GM21447 (cell line): ENCODE results near the gene VAPA.
"Not testable (repeated sequence)": the region's sequence is repeated elsewhere in the genome, so short reads cannot be mapped to it uniquely, and the experiment has no call there.

Experiments used
- ATAC-seq: cut with Tn5 transposase; IDR thresholded peaks from one replicate; pipeline ENCODE4 v1.9.1; 2021; ENCODE audit not compliant: unreplicated experiment

VAPA gene

DNA sequence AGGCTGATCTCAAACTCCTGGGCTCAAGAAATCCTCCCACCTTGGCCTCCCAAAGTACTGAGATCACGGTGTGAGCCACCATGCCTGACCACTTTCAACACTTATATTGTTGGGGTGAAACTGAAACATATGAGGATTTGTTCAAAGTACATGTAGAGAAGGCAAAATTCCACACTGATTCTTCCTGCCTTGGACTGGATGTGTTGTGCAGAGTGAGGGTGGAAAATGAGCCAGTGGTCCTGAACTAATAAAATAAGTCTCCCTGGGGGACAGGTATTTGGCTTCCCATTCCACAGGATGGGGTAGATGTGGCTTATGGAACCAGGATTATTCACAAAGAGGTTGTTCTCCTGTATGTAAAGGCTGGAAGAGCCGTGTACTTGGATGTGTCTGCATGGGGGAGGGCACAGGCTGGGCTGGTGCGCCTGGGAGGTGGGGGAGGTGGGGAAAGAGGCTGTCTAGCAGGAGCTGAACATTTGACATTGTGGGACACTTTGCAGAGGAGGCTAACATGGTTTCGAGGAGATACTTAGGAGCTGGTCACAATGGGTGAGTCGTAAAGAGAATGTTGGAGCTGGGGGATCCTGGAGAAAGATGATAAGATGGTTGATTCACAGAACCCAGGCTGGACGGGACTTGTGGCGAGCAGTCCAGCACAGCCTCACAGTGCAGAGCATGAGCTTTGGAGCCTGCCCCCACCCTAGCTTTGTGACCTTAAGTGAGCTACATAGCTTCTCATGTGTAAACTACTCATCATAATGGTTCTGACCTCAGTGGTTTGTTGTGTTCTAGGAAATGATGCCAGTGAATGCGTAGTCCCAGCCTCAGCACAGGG is 28.4 kb upstream of the VAPA start, which contains the start of gene TXNDC2:
Gene TXNDC2, plus strand, starts transcription at position 804 of the 835 bp plus-strand sequence. CDS start 708 bp downstream, outside the sequence.
- no peak for ATAC-seq

DNA sequence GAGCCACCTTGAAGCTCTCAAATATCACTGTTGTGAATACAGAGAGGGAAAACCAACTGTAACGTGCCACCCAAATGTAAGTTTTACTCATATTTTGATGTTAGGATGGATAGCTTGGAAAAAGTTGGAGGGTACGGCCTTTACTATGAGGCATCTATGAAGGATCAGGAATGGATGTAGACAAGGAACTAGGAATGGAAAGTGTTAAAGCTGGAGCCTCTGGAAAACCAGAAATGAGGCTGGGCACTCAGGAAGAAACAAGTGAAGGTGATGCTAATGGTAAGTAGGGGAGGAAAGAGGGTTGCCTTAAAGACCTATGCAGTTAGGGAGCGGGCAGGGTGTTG is 27.8 kb upstream of the VAPA start:
- no peak for ATAC-seq

DNA sequence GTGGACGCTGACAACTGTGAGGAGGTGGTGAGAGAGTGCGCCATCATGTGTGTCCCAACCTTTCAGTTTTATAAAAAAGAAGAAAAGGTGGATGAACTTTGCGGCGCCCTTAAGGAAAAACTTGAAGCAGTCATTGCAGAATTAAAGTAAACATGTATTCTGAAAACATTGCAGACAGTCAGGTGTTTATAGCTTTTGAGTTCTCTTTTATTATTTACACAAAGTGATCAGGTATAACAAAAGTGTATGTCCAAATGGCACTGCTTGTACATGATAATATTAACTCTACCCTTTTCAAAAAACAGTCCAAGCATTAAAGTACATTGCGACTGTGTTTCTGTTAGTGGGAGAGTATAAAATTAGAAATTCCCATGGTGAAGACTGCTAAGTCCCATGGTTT is 25.8 kb upstream of the VAPA start:
- no peak for ATAC-seq

DNA sequence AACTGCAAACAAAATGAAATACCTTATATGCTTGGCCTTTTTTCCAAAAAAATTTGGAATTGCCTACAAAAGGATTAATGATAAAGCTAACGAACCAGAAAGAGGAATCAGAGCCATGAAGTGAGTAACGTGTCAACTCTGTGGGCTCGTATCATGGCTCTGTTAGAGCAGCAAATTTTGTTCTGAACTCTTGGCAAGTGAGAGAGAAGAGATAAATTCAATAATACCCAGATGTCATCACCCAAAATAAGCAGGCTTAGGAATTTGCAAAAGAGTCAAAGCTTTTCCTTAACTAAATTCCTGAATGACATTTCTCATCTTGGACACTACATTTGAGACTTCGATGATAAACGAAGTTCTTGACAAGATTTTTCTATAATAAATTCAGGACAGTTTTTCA is 23.6 kb upstream of the VAPA start:
- ATAC-seq: no peak

DNA sequence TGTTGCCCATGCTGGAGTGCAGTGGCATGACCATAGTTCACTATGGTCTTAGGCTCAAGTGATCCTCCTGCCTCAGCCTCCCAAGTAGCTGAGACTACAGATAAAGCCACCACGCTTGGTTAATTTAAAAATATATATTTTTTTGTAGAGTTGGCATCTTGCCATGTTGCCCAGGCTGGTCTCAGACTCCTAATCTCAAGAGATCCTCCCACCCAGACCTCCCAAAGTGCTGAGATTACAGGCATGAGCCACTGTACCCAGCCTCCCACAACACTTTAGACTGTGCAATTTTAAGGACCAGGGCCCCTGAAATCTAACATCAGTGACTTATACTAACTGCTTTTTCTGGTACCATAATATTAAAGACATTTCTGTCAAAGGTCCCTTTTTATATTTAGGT is 22.9 kb upstream of the VAPA start:
- no peak for ATAC-seq

DNA sequence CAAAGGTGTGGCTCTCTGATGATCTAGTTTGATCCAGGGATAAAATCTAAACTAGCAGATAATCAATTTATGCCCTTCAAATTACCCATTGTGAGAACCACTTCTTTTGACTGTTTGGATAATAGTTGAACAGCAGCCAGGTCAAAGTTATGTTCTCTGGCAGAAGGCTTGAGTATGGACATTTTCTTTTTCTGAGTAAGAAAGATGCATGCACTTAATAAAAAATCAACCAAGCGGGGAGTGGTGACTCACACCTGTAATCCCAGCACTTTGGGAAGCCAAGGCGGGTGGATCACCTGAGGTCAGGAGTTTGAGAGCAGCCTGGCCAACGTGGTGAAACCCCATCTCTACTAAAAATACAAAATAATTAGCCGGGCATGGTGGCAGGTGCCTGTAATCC is 22.3 kb upstream of the VAPA start:
- not testable (repeated sequence) for ATAC-seq

DNA sequence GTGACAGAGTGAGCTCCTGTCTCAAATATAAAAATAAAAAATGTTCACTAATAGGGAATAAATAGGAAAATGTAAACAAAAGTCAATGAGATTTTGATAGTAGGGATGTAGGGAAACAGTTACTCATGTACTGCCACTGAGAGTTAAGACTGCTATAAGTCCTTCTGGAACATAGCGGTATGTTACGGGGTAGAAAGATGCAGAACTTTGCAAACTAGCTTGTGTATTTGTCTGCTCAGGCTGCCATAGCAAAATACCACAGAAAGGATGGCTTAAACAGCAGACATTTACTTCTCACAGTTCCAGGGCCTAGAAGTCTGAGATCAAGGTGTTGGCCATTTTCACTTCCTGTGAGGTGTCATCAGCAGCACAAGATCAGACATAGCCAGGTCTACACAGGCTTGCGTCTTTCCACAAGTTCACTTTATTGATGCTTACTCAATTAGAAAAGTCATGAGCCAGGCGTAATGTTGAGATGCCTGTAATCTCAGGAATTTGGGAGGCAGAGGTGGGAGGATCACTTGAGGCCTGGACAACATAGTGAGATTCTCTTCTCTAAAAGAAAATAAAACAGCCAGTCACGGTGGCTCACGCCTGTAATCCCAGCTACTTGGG is 19.3 kb upstream of the VAPA start:
- no peak for ATAC-seq

DNA sequence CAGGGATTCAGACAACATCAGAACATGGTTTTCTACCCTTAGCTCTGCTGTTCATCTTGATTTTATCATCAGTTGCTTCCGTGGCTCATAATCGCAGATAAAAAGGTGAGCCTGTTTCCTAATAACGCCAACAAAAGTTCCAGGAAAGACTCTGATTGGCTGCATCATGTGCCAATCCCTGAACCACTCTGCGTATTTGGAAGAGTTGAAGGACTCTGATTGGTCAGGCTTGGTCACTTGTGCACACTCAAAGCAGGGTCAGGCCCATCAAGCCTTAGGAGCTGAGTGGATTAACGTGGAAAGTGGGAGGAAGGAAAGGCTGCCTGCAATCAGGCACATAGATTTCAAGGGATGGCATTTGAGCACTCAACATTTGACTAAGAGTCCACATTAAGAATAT is 16.7 kb upstream of the VAPA start:
- ATAC-seq: no peak

DNA sequence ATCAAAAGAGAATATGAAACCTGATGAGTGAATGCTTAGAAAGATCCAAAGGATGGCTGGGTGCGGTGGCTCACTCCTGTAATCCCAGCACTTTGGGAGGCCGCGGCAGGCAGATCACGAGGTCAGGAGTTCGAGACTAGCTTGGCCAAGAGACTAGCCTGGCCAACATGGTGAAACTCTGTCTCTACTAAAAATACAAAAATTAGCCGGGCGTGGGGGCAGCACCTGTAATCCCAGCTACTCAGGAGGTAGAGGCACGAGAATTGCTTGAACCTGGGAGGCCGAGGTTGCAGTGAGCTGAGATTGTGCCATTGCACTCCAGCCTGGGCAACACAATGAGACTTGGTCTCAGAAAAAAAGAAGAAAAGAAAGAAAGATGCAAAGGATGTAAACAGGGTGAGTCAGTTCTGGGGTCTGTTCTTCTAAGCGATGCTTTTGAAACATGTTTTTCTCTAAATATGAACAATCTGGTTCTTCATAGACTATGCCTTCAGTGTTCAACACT is 16.0 kb upstream of the VAPA start:
- not testable (repeated sequence) for ATAC-seq

DNA sequence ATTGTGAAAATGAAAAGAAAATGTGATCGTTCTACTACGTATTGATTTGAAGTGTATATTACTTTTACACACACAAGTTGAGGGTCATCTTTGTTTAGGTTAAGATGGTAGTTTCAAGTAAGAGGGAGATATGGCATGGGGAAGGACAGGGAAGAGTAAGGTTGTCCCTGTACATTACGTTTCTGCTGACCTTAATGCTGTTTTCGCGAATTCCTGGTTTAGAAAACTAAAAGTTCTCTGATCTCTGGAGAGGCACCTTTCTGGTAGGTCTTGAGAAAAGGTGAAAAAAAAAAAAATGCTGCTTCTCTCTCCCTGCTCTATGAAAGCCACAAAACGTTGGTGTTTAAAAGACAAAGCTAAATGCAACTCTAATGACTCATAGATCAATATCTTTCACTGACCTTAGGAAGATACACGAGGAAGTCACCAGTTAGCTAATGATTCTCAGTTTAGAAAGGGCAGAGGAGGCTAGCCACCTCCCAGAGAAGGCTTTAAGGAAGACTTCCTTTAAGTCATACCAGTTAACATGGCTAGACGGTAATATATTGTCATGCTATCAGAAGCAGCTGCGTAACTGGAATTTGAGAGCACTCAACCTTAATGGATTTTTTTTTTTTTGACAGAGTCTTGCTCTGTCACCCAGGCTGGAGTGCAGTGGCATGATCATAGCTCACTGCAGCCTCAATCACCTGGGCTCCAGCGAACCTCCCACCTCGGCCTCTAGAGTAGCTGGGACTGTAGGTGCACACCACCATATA is 14.8 kb upstream of the VAPA start:
- ATAC-seq: no peak

DNA sequence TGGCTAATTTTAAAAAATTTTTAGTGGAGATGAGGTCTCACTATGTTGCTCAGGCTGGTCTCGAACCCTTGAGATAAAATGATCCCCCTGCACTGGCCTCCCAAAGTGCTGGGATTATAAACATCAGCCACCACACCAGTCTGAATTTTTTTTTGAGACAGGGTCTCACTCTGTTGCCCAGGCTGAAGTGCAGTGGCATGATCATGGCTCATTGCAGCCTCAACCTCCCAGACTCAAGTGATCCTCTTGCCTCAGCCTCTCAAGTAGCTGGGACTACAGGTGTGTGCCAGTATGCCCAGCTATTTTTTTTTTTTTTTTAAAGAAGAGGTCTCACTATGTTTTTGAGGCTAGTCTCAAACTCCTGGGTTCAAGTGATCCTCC is 14.3 kb upstream of the VAPA start:
- ATAC-seq: not testable (repeated sequence)

DNA sequence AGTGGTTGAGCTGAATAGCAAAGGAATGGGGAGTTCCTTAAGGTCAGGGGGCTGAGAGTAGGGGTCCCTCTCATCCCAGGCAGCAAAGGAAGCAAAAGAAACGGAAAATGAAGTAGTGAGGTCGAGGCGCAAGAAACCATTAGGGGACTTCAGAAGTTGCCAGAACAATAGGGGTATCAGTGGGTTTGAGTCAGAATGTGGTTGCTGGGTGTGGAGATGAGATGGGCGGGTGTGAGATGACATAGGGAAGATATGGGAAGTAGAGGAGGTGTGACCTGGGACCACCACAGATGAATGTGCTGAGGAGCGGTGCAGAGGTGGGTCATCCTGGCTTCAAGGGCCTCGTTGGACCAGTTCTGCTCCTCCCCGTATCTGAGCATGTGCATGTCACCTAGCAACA is 13.1 kb upstream of the VAPA start:
- no peak for ATAC-seq

DNA sequence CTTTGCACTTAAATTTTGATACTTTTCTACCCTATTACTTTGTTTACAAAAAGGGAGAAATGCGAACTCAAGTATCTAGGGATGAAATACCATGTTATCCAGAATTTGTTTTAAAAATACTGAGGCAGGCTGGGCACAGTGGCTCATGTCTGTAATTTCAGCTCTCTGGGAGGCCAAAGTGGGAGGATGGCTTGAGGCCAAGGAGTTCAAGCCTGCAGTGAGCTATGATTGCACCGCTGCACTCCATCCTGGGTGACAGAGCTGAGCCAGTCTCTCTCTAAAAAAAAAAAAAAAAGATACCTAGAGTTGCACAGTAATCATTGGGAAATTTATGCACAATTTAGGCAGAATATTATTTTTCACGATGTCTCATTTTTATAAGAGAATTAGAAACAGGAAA is 12.4 kb upstream of the VAPA start:
- no peak for ATAC-seq

DNA sequence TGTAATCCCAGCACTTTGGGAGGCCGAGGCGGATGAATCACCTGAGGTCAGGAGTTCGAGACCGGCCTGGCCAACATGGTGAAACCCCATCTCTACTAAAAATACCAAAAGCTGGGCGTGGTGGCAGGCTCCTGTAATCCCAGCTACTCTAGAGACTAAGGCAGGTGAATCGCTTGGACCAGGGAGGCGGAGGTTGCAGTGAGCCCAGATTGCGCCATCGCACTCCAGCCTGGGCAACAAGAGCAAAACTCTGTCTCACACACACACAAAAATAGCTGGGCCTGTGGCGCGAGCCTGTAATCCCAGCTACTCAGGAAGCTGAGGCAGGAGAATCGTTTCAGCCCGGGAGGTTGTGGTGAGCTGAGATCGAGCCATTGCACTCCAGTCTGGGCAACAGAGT is 11.6 kb upstream of the VAPA start:
- not testable (repeated sequence) for ATAC-seq

DNA sequence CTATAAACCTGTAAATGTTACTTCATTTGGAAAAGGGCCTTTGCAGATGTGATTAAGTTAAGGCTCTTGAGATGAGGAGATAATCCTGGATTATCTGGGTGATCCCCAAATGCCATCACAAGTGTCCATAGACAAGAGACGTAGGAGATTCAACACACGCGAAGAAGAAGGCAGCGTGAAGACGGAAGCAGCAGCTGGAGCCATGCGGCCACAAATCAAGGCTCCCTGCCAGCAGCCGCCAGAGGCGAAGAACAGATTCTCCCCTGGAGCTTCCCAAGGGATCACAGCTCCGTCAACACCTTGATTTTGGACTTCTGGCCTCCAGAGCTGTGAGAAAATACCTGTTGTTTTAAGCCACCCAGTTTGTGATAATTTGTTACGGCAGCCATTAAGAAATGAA is 11.0 kb upstream of the VAPA start:
- no peak for ATAC-seq

DNA sequence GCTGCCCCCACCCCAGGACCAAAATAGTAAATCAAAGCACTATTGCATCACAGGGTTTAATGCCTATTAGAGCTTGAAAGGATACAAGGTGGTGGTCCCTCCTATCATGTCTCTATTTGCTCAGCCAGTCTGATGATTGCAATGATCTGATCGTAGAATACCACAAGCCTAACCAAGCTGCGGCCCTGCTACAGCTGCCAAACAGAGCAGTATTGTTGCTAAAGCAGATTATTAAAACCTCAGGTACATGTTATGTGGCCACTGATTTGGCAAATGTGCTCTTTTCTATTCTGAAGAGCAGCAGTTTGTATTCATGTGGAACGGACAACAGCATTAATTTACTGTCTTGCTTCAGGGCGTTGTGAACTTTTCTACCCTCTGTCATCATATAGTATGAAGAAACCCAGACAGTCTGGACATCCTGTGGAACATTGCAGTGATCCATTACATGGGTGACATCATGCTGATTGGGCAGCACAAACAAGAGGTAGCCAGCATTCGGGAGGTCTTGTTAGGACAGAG is 8.4 kb upstream of the VAPA start:
- no peak for ATAC-seq

DNA sequence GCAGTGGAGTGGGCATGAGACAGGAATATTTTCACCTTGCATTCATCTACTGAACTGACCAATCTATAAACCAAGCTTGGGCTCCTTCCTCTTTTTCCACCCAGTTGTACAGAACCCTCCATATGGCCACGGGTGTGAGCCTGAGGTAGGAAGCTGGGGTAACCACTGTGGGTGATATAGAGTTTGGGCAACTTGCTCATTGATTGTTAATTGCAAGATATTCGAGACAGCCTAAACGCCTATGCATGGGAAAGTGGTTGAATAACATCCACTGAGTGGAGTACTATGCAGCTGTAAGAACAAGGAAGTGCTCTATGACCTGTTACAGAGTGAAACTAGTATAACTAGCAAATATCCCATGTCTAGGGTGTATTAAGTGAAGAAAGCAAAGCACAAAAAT is 7.3 kb upstream of the VAPA start:
- ATAC-seq: no peak

DNA sequence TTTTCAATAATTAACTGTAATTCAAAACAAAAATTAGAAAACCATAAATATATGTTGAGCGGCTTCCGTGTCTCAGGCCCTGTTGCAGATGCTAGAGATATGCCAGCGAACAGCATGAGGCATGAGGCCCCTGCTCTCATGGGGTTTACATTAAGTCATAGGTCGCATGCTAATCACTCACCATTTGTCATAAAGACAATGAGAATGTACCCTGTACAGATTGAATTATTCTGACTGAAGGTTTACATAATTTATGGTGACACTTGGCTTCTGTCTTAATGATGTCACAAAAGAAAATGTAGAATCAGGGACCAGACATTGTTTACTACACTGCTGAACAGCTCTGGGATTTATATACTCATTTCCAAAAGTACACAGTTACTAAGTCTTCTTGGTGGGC is 5.9 kb upstream of the VAPA start:
- no peak for ATAC-seq

DNA sequence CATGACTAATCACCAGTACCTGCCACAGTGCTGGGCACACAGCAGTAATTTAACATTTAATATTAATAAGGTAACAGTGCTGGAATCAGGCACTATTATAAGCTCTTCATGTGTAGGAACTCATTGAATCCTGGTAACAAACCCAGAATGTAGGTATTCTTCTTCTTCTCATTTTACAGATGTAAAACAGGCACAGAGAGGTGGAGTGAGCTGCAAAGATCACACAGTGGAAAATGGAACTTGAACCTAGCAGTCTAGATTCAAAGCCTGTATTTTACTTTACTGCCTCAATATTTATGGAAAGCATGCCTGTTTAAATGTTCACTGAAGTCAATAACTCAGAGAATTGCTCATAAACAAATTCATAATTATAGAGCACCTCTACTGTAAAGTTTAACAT is 3.7 kb upstream of the VAPA start:
- no peak for ATAC-seq

DNA sequence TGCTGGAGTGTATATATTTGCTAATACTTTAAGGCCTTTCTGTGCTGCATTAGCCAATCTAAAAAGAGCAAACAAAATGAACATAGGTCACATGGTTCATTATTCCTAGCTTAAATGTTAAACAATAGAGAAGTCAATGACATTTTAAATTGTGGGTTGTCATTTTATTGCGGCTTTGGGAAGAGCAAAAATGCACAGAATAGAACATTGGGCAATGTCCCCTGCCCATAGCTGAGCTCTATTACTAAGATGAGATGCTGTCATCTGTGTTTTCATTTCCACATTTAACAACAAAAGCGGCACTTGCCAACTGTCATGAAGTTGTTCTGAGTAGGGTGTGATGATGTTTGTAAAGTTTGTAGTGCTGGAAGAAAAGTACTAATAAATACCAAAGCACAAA is 3.2 kb upstream of the VAPA start:
- no peak for ATAC-seq

DNA sequence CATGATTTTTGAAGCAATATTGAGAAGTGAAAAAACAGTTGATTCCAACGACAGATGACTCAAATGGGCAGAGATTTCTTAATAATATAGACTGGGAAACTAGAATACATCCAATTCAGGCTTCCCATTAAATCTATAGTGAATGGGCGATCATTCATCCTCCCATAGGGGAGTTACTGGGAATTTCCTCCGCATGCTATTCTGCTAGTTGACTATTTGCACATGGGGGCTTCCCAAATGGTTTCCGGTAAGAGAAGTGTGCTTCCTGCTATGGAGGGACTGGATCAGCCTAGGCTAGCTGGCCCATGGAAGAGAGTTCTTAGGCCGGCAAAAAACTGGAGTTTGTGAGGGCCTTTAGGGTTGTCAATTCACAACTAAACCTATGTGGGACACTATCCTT is 2.6 kb upstream of the VAPA start:
- no peak for ATAC-seq

DNA sequence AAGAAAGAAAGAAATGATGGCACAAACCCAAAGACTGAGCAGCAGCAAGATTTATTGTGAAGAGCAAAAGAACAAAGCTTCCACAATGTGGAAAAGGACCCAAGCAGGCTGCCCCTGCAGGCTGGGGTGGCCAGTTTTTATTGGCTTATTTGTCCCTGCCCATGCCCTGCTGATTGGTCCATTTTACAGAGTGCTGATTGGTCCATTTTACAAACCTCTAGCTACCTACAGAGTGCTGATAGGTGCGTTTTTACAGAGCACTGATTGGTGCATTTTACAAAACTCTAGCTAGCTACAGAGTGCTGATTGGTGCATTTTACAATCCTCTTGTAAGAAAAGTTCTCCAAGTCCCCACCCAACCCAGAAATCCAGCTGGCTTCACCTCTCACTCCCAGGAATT is 1.5 kb upstream of the VAPA start:
- ATAC-seq: not testable (repeated sequence)
